Activated naive CD4-positive, alpha-beta T cell treated with anti-CD3 and anti-CD28 coated beads, Interleukin-2, amount 50 U/mL, for 16 hours (primary cell): ENCODE measurements around the gene LRTM2.

Source experiments
- DNase-seq: peaks from one replicate; pipeline ENCODE4 v3.0.0-alpha.2; 2020

The LRTM2 gene

GRCh38 chr12:1830981-1831963 is 10.9 kb downstream of the LRTM2 start:
- peak; percentile 10 for DNase-seq

GRCh38 chr12:1832801-1833595 is 12.6 kb downstream of the LRTM2 start:
- DNase-seq = no peak

GRCh38 chr12:1833596-1834028 is 13.2 kb downstream of the LRTM2 start:
- DNase-seq = no peak

- DNase-seq = no peak
Observed at GRCh38 chr12:1834186-1834925, 14.0 kb downstream of the LRTM2 start.

GRCh38 chr12:1835211-1836131 is 15.1 kb downstream of the LRTM2 start:
- no peak for DNase-seq

- no peak for DNase-seq
Observed at GRCh38 chr12:1836241-1836803, 16.0 kb downstream of the LRTM2 start.

- DNase-seq = no peak
Observed at GRCh38 chr12:1836854-1837421, 16.6 kb downstream of the LRTM2 start.

- DNase-seq = no peak
Observed at GRCh38 chr12:1837541-1838204, 17.3 kb downstream of the LRTM2 start.

GRCh38 chr12:1838205-1838993 is 18.0 kb downstream of the LRTM2 start:
- DNase-seq = no peak

GRCh38 chr12:1838994-1839365 is 18.6 kb downstream of the LRTM2 start:
- DNase-seq = no peak

GRCh38 chr12:1839464-1839863 is 19.1 kb downstream of the LRTM2 start:
- no peak for DNase-seq

- no peak for DNase-seq
Observed at GRCh38 chr12:1839956-1840951, 19.9 kb downstream of the LRTM2 start.

- no peak for DNase-seq
Observed at GRCh38 chr12:1840981-1841425, 20.6 kb downstream of the LRTM2 start.

GRCh38 chr12:1841586-1842182 is 21.3 kb downstream of the LRTM2 start:
- DNase-seq = no peak

- DNase-seq = no peak
Observed at GRCh38 chr12:1842183-1842904, 22.0 kb downstream of the LRTM2 start.

GRCh38 chr12:1842905-1843640 is 22.7 kb downstream of the LRTM2 start:
- DNase-seq = no peak

- no peak for DNase-seq
Observed at GRCh38 chr12:1843641-1844005, 23.3 kb downstream of the LRTM2 start.
